ENCODE measurements around the gene PIP5K1B. TPM values are rescaled to one million over a fixed set of nuclear protein-coding genes. Genes with fewer than 3 reads are reported as not detected.

PIP5K1B gene
- total RNA-seq, 1 experiment from 2014 or later = 0.20 TPM

DNA sequence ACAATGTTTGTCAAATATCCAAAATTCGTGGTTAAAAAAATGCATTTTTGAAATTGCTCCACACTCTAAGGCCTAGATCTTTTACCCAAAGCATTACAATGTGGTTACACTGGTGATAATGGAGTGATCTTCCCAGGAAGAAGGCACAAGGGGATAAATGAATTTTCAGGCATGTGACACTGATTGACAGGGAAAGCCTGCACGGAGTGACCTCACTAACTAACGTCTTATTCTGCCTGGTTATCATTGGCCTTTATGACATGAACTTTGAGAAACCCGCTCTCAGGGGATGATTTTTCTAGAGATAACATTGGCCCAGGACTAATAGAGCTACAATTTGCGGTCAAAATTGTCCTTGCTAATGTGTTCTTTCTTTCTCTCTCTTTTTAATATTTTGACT is 171.2 kb downstream of the PIP5K1B start (continued):
- no peak for TF ChIP-seq CTCF (IDR thresholded peaks at IDR 0.05 in 2 of 3, conservative IDR thresholded peaks at IDR 0.05 in 1 of 3; ENCODE audit: borderline replicate concordance in 1 of 3, insufficient read depth in 1 of 3, low read depth in 2 of 3, low read length in 2 of 3)
- no peak for TF ChIP-seq REST (IDR thresholded peaks at IDR 0.05; ENCODE audit: low read depth)
- TF ChIP-seq SIN3A (IDR thresholded peaks at IDR 0.05; ENCODE audit: low read depth) = no peak
- no peak for TF ChIP-seq POLR2A (IDR thresholded peaks at IDR 0.05; ENCODE audit: borderline replicate concordance, extremely low read depth, insufficient read depth, insufficient read length)
- no peak for TF ChIP-seq RAD21 (IDR thresholded peaks at IDR 0.05; ENCODE audit: low read depth)

GRCh38 chr9:68876681-68877080 is 171.6 kb downstream of the PIP5K1B start:
- POLR2A ChIA-PET = no interaction called here
- DNase-seq (ENCODE audit: low read depth, low spot score) (no peak), ATAC-seq (no peak)
- no peaks in the 10 kb centered on the region for H3K9me2 ChIP-seq (ENCODE audit: insufficient read depth)
- H3K79me2 ChIP-seq (ENCODE audit: insufficient read depth, low read length) = no peaks in the 10 kb centered on the region
- intact Hi-C loops (cut with micrococcal nuclease) = no loop called here
- H2AFZ ChIP-seq (ENCODE audit: low read depth, low read length, poor library complexity, severe bottlenecking) = no peak overlapping the region
- RAD21 ChIA-PET (ENCODE audit: low non-redundant PET in 1 of 2, low total read pairs in 2 of 2, uncharacterized antibody in 2 of 2, unreplicated experiment in 2 of 2) = no interaction called here
- no TSS peak for BruUV-seq (replicated peaks)
- no peak overlapping the region for H3K4me2 ChIP-seq (ENCODE audit: low read length)
- H4K20me1 ChIP-seq (ENCODE audit: insufficient read depth) = no peaks in the 10 kb centered on the region
- TF ChIP-seq ELF1 (IDR thresholded peaks at IDR 0.05; ENCODE audit: borderline replicate concordance, low read depth) (no peak), EGR1 (IDR thresholded peaks at IDR 0.05; ENCODE audit: low read depth) (no peak)
- peaks cover 45% of the 10 kb centered on the region for H3K27me3 ChIP-seq (ENCODE audit: insufficient read depth, low read length)
- no peak overlapping the region for H3K4me3 ChIP-seq (replicated peaks in 1 of 2; ENCODE audit: low read depth in 1 of 2, low read length in 2 of 2)
- H3K27ac ChIP-seq (ENCODE audit: low read depth, low read length) = no peak overlapping the region
- no peak overlapping the region for H3K9ac ChIP-seq (ENCODE audit: low read length)
- H3K4me1 ChIP-seq (ENCODE audit: control insufficient read depth in 1 of 2, insufficient read depth in 2 of 2, low read length in 2 of 2) = no peaks in the 10 kb centered on the region
- no peaks in the 10 kb centered on the region for H3K9me3 ChIP-seq (ENCODE audit: control insufficient read depth in 1 of 2, insufficient read depth in 1 of 2, low read depth in 1 of 2, low read length in 2 of 2)
- no peaks in the 10 kb centered on the region for H3K36me3 ChIP-seq (ENCODE audit: control insufficient read depth in 1 of 2, insufficient read depth in 2 of 2, low read length in 2 of 2)
- CTCF ChIA-PET = no interaction called here

All from HCT116 (cell line).